BLaER1 treated with 17β-estradiol and CSF1 and Interleukin-3, amounts not matched to agents 10 nM and 100 nM (cell line): ENCODE results near the gene SMIM38.

Experiments
- H3K27ac ChIP-seq, 11 experiments: shearing (Covaris generic); formaldehyde crosslinking; 2 replicates each; pipeline ENCODE4 v1.8.1; 2022
- H3K27me3 ChIP-seq, 11 experiments: shearing (Covaris generic); formaldehyde crosslinking; 2 replicates each; pipeline ENCODE4 v1.8.1; 2022
- H3K36me3 ChIP-seq, 11 experiments: shearing (Covaris generic); formaldehyde crosslinking; 2 replicates each; pipeline ENCODE4 v1.8.1; 2022
- H3K4me1 ChIP-seq, 10 experiments: shearing (Covaris generic); formaldehyde crosslinking; 2 replicates each; pipeline ENCODE4 v1.8.1; 2022
- H3K4me2 ChIP-seq, 11 experiments: shearing (Covaris generic); formaldehyde crosslinking; 2 replicates each; pipeline ENCODE4 v1.8.1; 2022
- H3K4me3 ChIP-seq, 10 experiments: shearing (Covaris generic); formaldehyde crosslinking; 2 replicates each; pipeline ENCODE4 v1.8.1; 2022
- H3K9ac ChIP-seq, 11 experiments: shearing (Covaris generic); formaldehyde crosslinking; 2 replicates each; pipeline ENCODE4 v1.8.1; 2022
- H3K9me3 ChIP-seq, 11 experiments: shearing (Covaris generic); formaldehyde crosslinking; replicated peaks in 1 of 11; 2 replicates each; pipeline ENCODE4 v1.8.1; 2022
- H4K20me1 ChIP-seq, 11 experiments: shearing (Covaris generic); formaldehyde crosslinking; 2 replicates each; pipeline ENCODE4 v1.8.1; 2022
- Cebpa-rat ChIP-seq, 11 experiments: shearing (Covaris generic); IDR thresholded peaks; 2 replicates each; pipeline ENCODE4 v1.8.1; 2022

The SMIM38 gene

DNA sequence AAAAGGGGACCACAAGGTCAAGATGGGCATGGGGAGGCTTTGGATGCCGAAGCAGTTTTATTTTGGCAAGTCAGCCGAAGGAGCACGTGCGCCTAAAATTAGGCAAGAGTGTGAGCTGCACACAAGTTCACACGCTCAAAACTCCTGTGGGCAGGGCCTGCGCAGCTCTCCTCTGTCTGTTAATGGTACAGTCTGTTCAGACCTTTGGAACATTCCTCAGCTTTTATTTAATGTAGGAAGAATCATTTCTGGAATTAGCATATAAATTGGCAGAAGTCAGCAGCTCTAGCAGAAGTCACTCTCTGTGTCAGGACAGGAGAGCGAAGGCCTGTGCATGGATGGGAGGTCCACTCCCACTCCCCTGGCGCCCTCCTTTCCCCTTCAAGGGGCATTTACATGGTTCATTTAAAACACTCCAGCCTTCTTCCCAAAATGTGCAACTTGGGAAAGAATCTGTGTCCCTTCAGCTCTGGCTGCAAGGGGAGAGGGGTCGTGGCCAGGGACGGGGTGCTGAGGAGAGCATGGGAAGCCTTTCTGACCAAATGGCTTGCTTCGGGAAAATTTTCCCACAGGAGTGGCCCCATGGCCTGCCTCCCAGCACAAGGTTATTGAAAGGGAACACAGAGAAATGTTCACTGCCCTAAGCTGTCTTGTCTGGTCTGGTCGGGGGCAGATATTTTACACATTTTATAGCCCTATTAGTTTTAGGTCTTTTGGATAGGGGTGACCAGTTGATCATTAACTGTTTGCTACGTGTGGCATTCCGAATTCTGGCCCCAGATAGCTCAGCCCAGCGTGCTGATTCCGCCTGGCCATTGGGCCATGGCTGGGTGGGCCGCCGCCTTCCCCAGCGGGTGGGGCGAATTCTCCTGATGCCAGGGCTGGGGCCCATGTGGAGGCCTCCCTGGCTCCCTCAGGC, 43.9 kb upstream of the SMIM38 start:
- Histone ChIP-seq H3K36me3 (no peaks in the 10 kb centered on the region; a peak in 1 of 22 replicates), H3K9me3 (peaks cover 0 to 23% (median 12%) of the 10 kb centered on the region in 11 experiments; a peak in 15 of 22 replicates), H3K27me3 (no peaks in the 10 kb centered on the region), H4K20me1 (peaks cover 0 to 20% (median 0%) of the 10 kb centered on the region in 11 experiments; a peak in 3 of 22 replicates), H3K4me1 (peaks cover 1 to 5% (median 2%) of the 10 kb centered on the region in 10 experiments; a peak in 16 of 20 replicates), H3K4me3 (no peak overlapping the region), H3K4me2 (no peak overlapping the region), H3K9ac (no peak overlapping the region), H3K27ac (no peak overlapping the region)
- TF ChIP-seq Cebpa-rat (IDR thresholded peaks at IDR 0.05) = no peak

DNA sequence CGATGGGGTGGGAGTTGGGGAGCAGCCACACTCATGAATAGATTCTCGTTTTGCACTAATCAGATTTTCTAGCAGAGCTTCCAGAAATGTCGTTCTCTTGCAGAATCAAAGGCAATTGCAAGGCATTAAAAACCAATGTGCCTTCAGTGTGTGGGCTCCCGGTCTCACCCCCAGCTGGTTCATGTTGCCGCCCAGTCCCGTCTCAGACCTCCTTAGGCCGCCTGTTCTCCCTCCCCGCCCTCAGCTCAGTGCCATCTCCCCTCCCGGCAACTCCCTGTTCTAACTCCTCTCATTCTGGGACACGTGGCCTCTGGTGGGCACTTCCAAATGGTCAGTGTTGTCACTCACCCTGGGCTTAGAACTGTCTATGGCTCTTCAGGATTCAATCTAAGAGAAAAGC, 42.5 kb upstream of the SMIM38 start:
- H3K9me3 ChIP-seq = peaks cover 0 to 10% (median 4%) of the 10 kb centered on the region in 11 experiments; a peak in 6 of 22 replicates
- peaks cover 0 to 20% (median 0%) of the 10 kb centered on the region in 11 experiments; a peak in 3 of 22 replicates for H4K20me1 ChIP-seq
- no peak overlapping the region for H3K27ac ChIP-seq
- no peaks in the 10 kb centered on the region for H3K27me3 ChIP-seq
- H3K4me2 ChIP-seq = no peak overlapping the region
- H3K9ac ChIP-seq = no peak overlapping the region
- TF ChIP-seq Cebpa-rat (IDR thresholded peaks at IDR 0.05) = no peak
- H3K4me3 ChIP-seq = no peak overlapping the region
- no peaks in the 10 kb centered on the region for H3K4me1 ChIP-seq
- no peaks in the 10 kb centered on the region; a peak in 1 of 22 replicates for H3K36me3 ChIP-seq

GRCh38 chr11:69113646-69114340, 41.9 kb upstream of the SMIM38 start:
- Histone ChIP-seq H3K4me3 (no peak overlapping the region), H3K4me1 (no peaks in the 10 kb centered on the region), H3K9me3 (peaks cover 0 to 11% (median 5%) of the 10 kb centered on the region in 11 experiments; a peak in 11 of 22 replicates), H3K9ac (no peak overlapping the region), H3K4me2 (no peak overlapping the region), H3K36me3 (no peaks in the 10 kb centered on the region), H3K27me3 (no peaks in the 10 kb centered on the region), H3K27ac (no peak overlapping the region), H4K20me1 (peaks cover 0 to 20% (median 0%) of the 10 kb centered on the region in 11 experiments; a peak in 3 of 22 replicates)
- no peak for TF ChIP-seq Cebpa-rat (IDR thresholded peaks at IDR 0.05)

GRCh38 chr11:69114362-69114761, 41.4 kb upstream of the SMIM38 start:
- Histone ChIP-seq H3K36me3 (peaks cover 0 to 3% (median 0%) of the 10 kb centered on the region in 11 experiments; a peak in 1 of 22 replicates), H3K27ac (no peak overlapping the region)
- no peak for TF ChIP-seq Cebpa-rat (IDR thresholded peaks at IDR 0.05)

GRCh38 chr11:69114811-69115523, 40.8 kb upstream of the SMIM38 start:
- H4K20me1 ChIP-seq = peaks cover 0 to 20% (median 0%) of the 10 kb centered on the region in 11 experiments; a peak in 3 of 22 replicates
- no peak overlapping the region for H3K27ac ChIP-seq
- no peak overlapping the region for H3K4me3 ChIP-seq
- H3K9me3 ChIP-seq = peaks cover 0 to 17% (median 11%) of the 10 kb centered on the region in 11 experiments; a peak in 14 of 22 replicates
- no peak overlapping the region for H3K9ac ChIP-seq
- H3K27me3 ChIP-seq = no peaks in the 10 kb centered on the region
- TF ChIP-seq Cebpa-rat (IDR thresholded peaks at IDR 0.05) = no peak
- no peaks in the 10 kb centered on the region for H3K4me1 ChIP-seq
- H3K36me3 ChIP-seq = peaks cover 0 to 5% (median 0%) of the 10 kb centered on the region in 11 experiments; a peak in 1 of 22 replicates
- no peak overlapping the region for H3K4me2 ChIP-seq

More at GRCh38 chr11:69114362-69114761, 41.4 kb upstream of the SMIM38 start:
- Histone ChIP-seq H3K9ac (no peak overlapping the region), H3K9me3 (peaks cover 0 to 17% (median 8%) of the 10 kb centered on the region in 11 experiments; a peak in 14 of 22 replicates), H3K4me3 (no peak overlapping the region), H3K4me2 (no peak overlapping the region), H3K4me1 (no peaks in the 10 kb centered on the region), H4K20me1 (peaks cover 0 to 20% (median 0%) of the 10 kb centered on the region in 11 experiments; a peak in 3 of 22 replicates), H3K27me3 (no peaks in the 10 kb centered on the region)

- Histone ChIP-seq H3K9ac (no peak overlapping the region), H3K4me2 (no peak overlapping the region), H3K4me3 (no peak overlapping the region), H4K20me1 (peaks cover 0 to 25% (median 0%) of the 10 kb centered on the region in 11 experiments; a peak in 5 of 22 replicates), H3K9me3 (peaks cover 0 to 12% (median 8%) of the 10 kb centered on the region in 11 experiments; a peak in 12 of 22 replicates), H3K4me1 (peaks cover 0 to 6% (median 2%) of the 10 kb centered on the region in 10 experiments; a peak in 11 of 20 replicates), H3K27ac (no peak overlapping the region), H3K36me3 (peaks cover 0 to 5% (median 0%) of the 10 kb centered on the region in 11 experiments; a peak in 1 of 22 replicates), H3K27me3 (no peaks in the 10 kb centered on the region)
- no peak for TF ChIP-seq Cebpa-rat (IDR thresholded peaks at IDR 0.05)
These were observed 39.9 kb upstream of the SMIM38 start for GRCh38 chr11:69115586-69116560.

GRCh38 chr11:69116671-69117070, 39.1 kb upstream of the SMIM38 start:
- TF ChIP-seq Cebpa-rat (IDR thresholded peaks at IDR 0.05) = no peak
- no peaks in the 10 kb centered on the region for H3K27me3 ChIP-seq
- H3K9me3 ChIP-seq = peaks cover 0 to 12% (median 8%) of the 10 kb centered on the region in 11 experiments; a peak in 12 of 22 replicates

More at GRCh38 chr11:69116671-69117070, 39.1 kb upstream of the SMIM38 start:
- Histone ChIP-seq H3K27ac (no peak overlapping the region), H3K36me3 (peaks cover 0 to 5% (median 0%) of the 10 kb centered on the region in 11 experiments; a peak in 1 of 22 replicates), H3K4me2 (no peak overlapping the region), H3K9ac (no peak overlapping the region), H4K20me1 (peaks cover 0 to 31% (median 4%) of the 10 kb centered on the region in 11 experiments; a peak in 7 of 22 replicates), H3K4me3 (no peak overlapping the region), H3K4me1 (peaks cover 4 to 14% (median 10%) of the 10 kb centered on the region in 10 experiments; a peak in 18 of 20 replicates)
